ENCODE measurements around the gene DPEP2NB.
"Not testable (repeated sequence)": the region's sequence is repeated elsewhere in the genome, so short reads cannot be mapped to it uniquely, and the experiment has no call there.

The DPEP2NB gene

DNA sequence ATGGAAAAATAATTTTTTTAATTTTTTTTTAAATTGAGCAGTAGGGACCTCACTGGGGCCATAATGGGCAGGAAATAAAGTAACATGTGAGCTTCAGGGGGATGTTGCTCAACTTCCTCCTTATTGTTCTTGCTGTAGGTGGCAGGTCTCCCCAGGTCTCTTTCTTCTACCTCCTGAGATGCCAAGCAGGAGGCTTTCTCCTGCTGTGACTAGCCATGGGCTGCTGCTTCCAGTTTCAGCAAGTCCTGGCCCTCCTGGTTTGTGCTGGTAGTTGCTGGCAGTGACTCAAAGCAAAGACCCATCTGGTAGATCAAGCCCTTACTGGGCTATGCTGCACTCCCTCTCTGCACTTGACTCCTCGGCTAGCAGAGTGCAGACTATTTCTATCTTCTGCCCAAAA is 2.3 kb downstream of the DPEP2NB start:
- no peak for DNase-seq (ENCODE audit: low spot score)

DNA sequence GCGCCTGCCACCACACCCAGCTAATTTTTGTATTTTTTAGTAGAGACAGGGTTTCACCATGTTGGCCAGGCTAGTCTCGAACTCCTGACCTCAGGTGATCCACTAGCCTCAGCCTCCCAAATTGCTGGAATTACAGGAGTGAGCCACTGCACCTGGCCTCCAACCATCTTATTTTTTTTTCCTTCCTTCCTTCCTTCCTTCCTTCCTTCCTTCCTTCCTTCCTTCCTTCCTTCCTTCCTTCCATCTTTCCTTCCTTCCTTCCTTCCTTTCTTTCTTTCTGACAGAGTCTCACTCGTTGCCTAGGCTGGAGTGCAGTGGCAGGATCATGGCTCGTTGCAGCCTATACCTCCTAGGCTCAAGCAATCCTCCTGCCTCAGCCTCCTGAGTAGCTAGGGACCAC is 5.8 kb downstream of the DPEP2NB start:
- DNase-seq (ENCODE audit: low spot score): not testable (repeated sequence)

DNA sequence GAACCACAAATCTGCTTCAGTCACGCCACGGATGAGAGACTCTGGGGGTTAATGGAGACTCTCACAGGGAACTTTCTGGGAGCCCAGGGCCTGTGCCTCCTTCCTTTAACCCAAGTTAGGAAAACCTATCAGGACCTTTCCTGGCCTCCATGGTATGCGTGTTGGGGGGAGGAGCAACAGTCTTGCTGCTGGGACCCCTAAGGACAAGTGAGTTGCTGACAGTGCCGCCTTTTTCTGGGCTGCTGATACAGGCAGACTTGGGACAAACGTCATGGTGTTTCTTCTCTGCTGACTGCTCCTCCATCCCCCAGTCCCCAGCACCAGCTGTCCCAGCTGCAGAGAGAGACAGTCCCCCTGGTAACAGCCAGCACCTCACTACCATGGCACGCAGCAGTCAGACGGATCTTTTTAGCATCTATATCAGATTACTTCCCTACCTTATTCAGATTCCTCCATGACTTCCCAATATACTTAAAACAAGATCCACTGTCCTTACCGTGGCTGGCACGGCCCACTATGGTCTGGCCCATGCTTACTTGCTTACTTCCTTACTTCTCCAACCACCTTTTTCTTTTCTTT is 6.5 kb downstream of the DPEP2NB start:
- DNase-seq (ENCODE audit: low spot score): no peak

DNA sequence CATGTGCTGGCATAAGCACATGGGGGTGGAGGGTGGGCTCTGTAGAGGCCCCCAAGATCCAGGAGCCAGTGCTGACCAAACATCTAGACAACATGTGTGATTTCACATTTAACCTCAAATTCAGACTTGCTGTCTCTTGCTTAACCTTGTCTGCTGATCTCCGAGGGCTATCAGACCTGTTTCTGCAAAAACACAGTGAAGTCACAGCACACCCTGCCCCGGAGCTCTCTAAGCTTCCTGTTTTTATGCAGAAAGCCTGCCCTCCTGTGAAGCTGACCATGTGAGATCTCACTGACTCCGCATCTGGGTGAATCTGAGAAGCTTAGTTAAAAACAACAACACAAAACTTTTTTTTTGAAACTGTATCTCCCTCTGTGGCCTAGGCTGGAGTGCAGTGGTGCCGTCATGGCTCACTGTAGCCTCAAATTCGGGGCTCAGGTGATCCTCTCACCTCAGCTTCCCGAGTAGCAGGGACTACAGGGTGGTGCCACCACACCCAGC is 9.9 kb downstream of the DPEP2NB start:
- no peak for DNase-seq (ENCODE audit: low spot score)

DNA sequence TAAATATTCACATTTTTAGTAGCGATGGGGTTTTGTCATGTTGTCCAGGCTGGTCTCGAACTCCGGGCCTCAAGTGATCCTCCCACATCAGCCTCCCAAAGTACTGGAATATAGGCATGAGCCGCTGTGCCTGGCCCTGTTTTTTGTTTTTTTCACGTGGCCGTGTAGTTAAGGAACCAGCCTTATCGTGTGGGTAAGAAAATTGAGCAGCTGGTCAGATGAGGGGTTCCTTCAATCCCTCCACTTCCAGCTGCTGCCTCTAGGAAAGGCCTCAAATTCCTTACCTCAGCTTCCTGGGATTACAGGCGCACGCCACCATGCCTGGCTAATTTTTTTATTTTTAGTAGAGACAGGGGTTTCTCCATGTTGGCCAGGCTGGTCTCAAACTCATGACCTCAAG is 10.5 kb downstream of the DPEP2NB start:
- no peak for DNase-seq (ENCODE audit: low spot score)

DNA sequence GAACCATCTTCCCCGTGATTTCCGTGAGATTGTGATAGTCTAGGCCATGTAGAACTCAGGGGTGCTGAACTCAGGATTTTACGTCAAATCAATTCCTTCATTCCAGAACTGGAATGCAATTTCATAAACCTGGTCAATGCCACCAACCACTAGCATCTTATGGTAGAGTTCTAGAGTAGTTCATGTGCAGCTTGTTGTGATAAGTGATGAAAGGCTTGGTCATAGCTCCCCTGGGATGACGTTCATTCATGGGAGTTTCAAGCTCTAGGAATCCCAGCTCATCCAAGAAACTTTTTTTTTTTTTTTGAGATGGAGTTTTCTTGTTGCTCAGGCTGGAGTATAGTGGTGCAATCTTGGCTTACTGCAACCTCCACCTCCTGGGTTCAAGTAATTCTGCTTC is 12.7 kb downstream of the DPEP2NB start:
- no peak for DNase-seq (ENCODE audit: low spot score)

DNA sequence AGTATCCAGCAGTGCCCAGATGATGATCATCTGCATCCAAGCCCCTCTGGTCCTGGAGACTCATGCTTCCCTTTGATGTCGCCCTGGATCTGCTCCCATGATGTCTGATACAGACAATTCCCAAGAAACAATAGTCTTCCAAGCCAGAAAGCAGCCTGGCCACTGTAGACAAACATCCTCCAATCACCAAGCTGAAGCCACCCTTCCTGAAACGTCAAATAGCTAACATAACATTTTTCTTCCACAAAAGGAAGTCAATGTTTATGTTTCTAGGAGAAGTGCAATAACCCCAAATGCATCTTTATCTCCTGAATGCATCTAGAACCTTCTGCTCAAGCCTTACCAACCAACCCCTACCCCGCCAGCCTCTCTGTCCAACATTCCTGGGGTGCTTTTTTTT is 15.3 kb downstream of the DPEP2NB start:
- DNase-seq (ENCODE audit: low spot score): no peak

DNA sequence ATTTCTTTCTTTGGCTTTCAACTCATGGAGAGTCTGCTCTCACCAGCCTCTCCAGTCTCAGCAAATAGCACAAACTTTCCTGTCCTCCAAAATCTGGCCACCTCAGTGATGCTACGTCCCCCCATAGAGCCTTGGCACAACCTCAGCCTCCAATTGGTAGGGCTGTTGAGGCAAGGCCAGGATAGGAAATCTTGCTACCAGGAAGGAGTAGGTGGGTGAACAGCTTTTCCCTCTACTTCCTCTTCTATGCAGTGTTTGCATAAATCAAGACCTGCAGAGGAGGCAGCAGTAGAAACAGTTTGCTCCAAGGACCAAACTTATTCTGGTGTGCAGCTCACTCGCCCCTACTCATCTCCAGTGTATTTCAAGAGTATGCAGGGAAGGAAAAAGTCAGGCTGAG is 15.7 kb downstream of the DPEP2NB start:
- peak; percentile 75 for DNase-seq (ENCODE audit: low spot score)

DNA sequence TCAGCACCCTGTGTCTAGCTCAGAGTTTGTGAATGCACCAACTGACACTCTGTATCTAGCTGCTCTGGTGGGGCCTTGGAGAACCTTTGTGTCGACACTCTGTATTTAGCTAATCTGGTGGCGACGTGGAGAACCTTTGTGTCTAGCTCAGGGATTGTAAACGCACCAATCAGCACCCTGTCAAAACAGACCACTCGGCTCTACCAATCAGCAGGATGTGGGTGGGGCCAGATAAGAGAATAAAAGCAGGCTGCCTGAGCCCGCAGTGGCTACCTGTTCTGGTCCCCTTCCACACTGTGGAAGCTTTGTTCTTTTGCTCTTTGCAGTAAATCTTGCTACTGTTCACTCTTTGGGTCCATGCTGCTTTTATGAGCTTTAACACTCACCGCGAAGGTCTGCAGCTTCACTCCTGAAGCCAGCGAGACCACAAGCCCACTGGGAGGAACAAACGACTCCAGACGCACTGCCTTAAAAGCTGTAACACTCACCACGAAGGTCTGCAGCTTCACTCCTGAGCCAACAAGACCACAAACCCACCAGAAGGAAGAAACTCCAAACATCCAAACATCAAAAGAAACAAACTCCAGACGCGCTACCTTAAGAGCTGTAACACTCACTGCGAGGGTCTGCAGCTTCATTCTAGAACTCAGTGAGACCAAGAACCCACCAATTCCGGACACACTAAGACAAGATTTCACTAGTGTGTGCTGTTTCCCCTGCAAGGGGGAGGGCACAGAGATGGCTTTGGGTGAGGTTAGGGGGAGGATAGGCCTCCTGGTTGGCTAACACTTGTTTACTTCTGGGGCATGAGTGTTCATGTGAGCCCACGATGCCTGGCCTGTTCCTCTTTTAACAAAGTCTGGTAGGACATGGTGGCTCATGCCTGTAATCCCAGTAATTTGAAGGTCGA is 16.7 kb downstream of the DPEP2NB start, which contains the start of gene DPEP2:
Gene DPEP2 (minus strand): TSS at position 706 of the 910 bp plus-strand sequence. CDS start 6,272 bp downstream, outside the sequence.
- DNase-seq (ENCODE audit: low spot score): peak; percentile 78

DNA sequence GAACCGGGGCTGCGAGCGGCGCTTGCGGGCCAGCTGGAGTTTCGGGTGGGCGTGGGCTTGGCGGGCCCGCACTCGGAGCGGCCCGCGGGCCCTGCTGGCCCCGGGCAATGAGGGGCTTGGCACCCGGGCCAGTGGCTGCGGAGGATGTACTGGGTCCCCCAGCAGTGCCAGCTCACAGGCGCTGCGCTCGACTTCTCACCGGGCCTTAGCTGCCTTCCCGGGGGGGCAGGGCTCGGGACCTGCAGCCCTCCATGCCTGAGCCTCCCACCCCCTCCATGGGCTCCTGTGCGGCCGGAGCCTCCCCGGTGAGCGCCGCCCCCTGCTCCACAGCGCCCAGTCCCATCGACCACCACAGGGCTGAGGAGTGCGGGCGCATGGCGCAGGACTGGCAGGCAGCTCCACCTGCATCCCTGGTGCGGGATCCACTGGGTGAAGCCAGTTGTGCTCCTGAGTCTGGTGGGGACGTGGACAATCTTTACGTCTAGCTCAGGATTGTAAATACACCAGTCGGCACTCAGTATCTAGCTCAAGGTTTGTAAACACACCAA is 17.4 kb downstream of the DPEP2NB start:
- not testable (repeated sequence) for DNase-seq (ENCODE audit: low spot score)

DNA sequence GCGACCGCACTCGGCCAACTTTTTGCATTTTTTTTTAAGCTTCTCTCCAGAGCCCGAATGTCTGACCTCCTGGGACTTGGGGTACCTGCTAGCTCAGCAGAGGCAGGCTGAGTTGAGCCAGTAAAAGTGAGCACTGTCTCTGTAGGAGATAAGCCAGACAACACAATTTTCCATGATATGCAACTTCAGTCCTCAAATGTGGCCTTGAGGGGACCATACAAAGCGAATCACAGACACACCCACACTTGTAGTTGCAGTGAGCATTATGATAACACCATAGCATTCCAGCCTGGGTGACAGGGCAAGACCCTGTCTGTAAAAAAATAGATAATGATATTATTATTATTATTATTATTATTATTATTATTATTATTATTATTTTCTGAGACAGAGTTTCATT is 19.0 kb downstream of the DPEP2NB start:
- DNase-seq (ENCODE audit: low spot score): no peak

DNA sequence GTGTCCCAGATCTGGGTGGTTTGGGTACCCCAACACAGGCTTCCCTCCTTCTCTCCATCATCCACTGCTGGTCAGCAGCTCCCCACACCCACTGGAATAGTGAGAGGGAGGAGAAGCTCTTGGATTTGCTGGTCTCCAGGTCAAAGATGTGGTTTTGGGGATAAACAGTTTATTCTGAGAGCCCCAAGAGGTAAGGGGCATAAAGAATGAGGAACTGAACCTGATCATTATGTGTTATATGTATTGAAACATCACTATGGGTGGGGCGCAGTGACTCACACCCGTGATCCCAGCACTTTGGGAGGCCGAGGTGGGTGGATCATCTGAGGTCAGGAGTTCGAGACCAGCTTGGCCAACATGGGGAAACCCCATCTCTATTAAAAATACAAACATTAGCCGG is 20.3 kb downstream of the DPEP2NB start:
- no peak for DNase-seq (ENCODE audit: low spot score)

DNA sequence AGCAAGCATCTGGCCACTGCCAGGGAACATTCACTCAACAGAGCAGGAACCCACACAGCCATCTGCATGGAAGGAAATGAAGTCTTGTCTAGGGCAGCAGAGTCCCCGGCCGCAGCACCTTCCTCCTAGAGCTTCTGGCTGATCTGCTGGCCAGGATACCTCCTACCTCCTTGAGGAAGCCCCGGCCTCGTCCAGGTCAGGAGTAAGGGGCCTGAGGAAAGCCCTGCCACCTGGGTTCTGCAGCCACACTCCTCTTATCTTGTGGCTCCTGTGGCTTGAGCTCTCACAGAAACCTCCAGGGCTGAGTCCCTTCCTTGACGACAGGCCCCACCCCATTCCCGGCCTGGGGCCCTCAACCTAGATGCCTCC is 21.7 kb downstream of the DPEP2NB start:
- not testable (repeated sequence) for DNase-seq (ENCODE audit: low spot score)

DNA sequence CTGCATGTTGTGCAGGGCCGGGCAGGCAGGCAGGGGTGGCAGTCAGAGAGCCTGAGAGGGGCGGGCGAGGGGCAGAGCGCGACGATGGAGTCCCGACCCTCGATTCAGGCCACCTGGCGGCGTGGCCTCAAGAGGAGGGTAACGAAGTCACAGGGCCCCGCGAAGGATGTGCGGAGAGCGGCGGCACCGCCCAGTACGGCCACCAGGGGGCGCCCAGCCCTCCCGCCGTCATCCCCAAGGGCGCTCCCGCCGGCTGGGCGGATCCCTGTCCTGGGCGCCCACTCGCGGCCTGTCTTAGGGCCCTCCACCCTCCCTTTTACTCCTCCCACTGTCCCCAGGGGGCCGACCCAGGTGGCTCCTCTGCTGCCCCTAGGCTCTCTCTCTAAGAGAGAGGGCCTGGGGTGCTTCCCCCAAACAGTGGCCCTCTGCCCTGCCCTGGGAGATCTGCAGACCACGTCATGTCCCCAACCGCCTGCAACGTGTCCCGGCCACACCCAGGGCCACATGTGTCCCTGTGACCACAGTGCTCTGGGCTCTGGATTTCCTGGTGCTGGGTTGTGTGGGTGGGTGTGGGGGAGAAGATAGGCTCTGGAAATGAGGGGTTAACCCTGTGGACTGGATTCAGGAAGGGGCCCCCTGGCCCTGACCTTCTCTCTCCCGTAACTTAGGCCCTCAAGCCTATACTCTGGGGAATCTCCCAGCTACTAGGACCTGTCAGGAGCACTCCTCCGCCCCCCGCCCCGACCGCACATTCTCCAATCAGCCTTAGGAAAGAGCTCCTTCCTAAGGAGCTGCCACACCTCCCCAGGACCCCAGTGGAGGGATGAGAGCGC is 22.3 kb downstream of the DPEP2NB start:
- DNase-seq (ENCODE audit: low spot score): peak; percentile 87

DNA sequence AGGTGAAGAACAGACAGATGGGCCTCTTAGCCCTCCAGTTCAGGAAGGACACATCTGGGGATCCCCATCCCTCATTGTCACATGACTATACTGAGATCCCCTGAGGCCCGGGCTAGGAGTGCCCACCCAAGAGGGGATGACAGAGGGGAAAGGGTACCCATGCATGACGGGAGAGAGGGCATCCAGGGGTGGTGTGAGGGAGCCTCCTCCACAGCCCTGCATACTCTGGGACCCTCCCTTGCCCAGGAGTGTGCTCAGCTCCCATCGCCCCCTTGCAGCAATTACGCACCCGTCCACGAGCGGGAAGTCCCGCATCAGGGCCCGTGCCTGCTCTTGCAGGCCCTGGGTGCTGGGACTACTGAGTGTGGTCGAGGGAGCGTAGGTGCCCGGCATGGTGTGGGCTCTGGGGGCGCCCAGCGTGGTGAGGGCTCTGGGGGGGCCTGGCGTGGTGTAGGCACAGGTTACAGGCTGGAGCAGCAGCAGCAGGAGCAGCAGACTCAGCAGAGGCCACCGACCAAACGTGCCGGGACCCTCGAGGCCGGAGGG is 23.0 kb downstream of the DPEP2NB start:
- DNase-seq (ENCODE audit: low spot score): no peak

DNA sequence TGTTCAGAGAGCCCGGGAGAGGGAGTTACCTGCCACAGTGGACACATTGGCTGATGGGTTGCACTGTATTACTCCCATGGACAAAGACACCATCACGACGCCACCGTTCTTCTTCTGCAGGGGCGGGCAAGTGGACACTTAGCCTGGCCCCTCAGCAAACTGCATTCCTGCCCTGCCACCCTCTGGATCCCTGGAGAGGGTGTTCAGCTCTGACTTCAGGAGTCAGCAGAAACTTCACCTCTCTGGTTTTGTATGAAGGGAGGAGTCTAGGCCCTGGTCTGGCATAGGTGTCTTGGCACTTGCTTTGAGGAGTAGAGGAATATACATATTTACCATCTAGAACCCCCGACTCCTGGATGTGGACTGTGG is 25.7 kb downstream of the DPEP2NB start:
- DNase-seq (ENCODE audit: low spot score): no peak

DNA sequence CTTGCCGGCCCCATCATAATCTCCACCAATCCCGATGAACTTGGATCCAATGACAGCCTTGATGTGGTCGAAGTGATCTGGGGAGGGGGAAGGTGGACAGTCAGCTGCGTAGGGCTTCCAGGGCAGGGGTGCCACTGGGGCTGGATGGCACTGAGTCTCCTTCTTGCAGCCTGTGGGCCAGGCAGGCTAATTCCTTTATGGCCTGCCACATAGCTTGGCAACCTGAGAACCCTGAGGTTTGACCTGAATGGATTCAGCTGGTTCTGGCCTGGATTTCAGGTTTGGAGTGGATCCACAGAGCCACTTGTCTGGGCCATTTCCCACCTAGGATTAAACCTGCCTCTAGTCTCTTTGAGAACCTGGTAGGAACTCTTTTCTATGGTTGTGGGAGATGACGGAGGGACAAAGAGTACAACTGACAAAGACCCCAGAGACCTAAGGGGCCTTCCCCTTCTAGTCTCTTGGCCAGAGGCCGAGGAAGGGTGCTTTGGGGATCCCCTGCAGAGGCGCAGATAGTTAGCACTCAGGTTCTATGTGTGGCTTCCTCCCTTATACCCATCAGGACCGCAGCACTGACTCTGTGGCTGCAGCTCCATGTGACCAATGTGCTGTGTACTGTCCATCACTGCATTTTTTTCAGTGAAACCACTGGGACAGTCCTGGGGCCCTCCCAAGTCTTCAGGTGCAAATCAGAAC is 26.2 kb downstream of the DPEP2NB start:
- no peak for DNase-seq (ENCODE audit: low spot score)

DNA sequence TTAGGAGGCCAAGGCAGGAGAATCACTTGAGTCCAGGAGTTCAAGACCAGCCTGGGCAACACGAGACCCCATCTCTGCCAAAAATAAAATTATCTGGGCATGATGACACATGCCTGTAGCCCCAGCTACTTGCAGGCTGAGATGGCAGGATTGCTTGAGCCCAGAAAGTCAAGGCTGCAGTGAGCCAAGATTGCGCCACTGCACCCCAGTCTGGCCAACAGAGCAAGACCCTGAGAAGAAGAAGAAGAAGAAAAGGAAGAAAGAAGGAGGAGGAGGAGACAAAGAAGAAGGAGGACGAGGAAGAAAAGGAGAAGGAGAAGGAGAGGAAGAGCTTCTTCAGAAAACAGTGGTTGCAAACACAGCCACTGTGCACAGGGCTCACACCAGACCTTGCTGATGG is 27.0 kb downstream of the DPEP2NB start:
- no peak for DNase-seq (ENCODE audit: low spot score)

DNA sequence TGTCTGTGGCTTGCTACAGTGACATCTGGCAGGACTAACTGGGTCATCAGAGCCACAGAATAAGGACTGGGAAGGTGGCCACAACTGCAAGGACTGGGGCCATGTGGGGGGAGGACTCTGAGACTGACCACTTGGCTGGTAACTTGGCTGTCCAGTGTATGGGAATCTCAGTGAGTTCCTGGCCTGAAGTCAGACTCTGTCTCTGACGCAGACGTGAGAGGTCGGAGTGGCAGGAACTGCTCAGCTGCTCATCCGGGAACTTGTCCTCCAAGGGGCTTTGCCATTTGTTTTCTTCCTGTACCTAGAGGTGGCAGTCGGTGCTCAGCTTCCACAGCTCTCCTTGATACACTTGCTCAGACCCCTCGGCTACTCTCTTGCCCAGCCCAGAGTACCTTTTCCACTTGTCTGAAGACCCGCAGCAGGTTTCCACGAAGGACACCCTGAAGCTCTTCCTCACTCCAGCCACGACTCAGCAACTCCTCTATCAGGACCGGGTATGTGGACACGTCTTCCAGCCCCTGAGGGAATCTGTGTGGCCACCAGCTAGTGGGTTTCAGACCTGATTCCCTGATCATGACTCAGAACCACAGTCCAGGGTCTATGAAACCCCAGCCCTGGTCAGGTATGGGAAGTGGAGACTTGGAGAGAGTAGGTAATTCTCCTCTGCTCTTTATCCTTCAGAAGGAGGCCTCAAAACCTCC is 28.1 kb downstream of the DPEP2NB start:
- DNase-seq (ENCODE audit: low spot score): no peak

DNA sequence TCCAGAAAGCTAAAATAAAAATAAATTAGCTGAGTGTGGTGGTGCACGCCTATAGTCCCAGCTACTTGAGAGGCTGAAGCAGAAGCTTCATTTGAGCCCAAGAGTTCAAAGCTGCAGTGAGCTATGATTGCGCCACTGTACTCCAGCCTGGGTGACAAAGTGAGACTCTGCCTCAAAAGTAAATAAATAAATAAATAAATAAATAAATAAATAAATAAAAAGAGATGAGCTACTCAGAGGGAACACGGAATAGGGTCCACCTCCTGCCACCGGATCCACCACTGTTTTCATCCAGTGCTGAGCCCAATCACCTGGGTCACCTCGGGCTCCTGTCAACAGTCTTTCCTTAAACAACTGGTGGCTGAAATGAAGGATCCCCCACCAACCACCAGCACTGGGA is 28.8 kb downstream of the DPEP2NB start:
- DNase-seq (ENCODE audit: low spot score): no peak

Measured in germinal center (tissue), 1 donor.